ENCODE results near the gene PTCD2. TPM values are rescaled to one million over a fixed set of nuclear protein-coding genes. Genes with fewer than 3 reads are reported as not detected.

Gene PTCD2
- total and polyA plus RNA-seq, 9 of the 15 experiments (the other 6 are each of a cell fraction or from before 2014, with no cell fraction given) = 11.9 to 28.5 (median 18.6) TPM

DNA sequence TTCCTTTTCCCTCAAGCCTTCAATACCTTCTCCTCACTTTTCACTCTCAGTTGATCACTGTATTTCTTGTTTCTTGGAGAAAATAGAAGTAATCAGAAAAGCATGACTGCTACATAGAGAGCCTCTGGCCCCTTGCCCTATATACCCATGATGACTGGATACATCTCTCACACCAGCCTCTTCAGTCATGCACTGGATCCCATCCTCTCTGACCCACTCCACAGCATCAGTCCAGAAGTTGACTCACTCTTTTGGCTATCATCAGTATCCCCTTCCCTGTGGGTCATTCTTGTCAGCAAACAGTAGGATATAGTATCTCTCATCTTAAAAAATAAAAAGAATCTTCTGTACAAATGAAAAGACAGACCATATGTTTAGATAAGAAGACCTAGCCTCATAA, 32.9 kb downstream of the PTCD2 start (continued):
- TF ChIP-seq ZNF146 (CRISPR knock-in tag; IDR thresholded peaks at IDR 0.05; ENCODE audit: unreplicated experiment) = no peak
- TF ChIP-seq ZNF561 (CRISPR knock-in tag; conservative IDR thresholded peaks at IDR 0.05) = no peak
- TF ChIP-seq PHB (CRISPR knock-in tag; IDR thresholded peaks at IDR 0.05) = no peak
- no peak for TF ChIP-seq NFIX (CRISPR knock-in tag; IDR thresholded peaks at IDR 0.05; ENCODE audit: low read depth)
- TF ChIP-seq RBFOX2 (IDR thresholded peaks at IDR 0.05; ENCODE audit: low read depth, low read length) = no peak
- TF ChIP-seq, protein P1, sequence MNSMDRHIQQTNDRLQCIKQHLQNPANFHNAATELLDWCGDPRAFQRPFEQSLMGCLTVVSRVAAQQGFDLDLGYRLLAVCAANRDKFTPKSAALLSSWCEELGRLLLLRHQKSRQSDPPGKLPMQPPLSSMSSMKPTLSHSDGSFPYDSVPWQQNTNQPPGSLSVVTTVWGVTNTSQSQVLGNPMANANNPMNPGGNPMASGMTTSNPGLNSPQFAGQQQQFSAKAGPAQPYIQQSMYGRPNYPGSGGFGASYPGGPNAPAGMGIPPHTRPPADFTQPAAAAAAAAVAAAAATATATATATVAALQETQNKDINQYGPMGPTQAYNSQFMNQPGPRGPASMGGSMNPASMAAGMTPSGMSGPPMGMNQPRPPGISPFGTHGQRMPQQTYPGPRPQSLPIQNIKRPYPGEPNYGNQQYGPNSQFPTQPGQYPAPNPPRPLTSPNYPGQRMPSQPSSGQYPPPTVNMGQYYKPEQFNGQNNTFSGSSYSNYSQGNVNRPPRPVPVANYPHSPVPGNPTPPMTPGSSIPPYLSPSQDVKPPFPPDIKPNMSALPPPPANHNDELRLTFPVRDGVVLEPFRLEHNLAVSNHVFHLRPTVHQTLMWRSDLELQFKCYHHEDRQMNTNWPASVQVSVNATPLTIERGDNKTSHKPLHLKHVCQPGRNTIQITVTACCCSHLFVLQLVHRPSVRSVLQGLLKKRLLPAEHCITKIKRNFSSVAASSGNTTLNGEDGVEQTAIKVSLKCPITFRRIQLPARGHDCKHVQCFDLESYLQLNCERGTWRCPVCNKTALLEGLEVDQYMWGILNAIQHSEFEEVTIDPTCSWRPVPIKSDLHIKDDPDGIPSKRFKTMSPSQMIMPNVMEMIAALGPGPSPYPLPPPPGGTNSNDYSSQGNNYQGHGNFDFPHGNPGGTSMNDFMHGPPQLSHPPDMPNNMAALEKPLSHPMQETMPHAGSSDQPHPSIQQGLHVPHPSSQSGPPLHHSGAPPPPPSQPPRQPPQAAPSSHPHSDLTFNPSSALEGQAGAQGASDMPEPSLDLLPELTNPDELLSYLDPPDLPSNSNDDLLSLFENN (IDR thresholded peaks at IDR 0.05; ENCODE audit: low read depth in 2 of 2, low read length in 2 of 2) = no peak
- no peak for TF ChIP-seq ZNF785 (CRISPR knock-in tag; IDR thresholded peaks at IDR 0.05)
- no peak for TF ChIP-seq ZZZ3 (IDR thresholded peaks at IDR 0.05)
- no peak for TF ChIP-seq FUS (optimal IDR thresholded peaks at IDR 0.05; ENCODE audit: low read depth, low read length)
- no peak for TF ChIP-seq ZNF140 (CRISPR knock-in tag; IDR thresholded peaks at IDR 0.05)
